Chondrocyte (in vitro differentiated cells): Measurements from ENCODE around the gene BIN1. TPM values are rescaled to one million over a fixed set of nuclear protein-coding genes. Genes with fewer than 3 reads are reported as not detected.

ENCODE experiments used
- DNase-seq: peaks from one replicate; pipeline ENCODE4 v3.0.0; 2021; ENCODE audit warnings: mixed read lengths, low spot score
- H3K27ac Mint-ChIP-seq: one replicate; pipeline ENCODE4 v1.8.0; 2021; ENCODE audit warnings: mild to moderate bottlenecking, moderate library complexity, mixed read lengths; ENCODE audit not compliant: unreplicated experiment
- H3K27me3 Mint-ChIP-seq: 2 replicates; pipeline ENCODE4 v1.8.0; 2021; ENCODE audit warnings: low read depth, mixed read lengths
- H3K36me3 Mint-ChIP-seq: 2 replicates; pipeline ENCODE4 v1.8.0; 2021; ENCODE audit warnings: low read depth, mixed read lengths
- H3K4me1 Mint-ChIP-seq: 2 replicates; pipeline ENCODE4 v1.8.0; 2021; ENCODE audit warnings: low read depth, mild to moderate bottlenecking, mixed read lengths
- H3K4me3 Mint-ChIP-seq: one replicate; pipeline ENCODE4 v1.8.0; 2021; ENCODE audit warnings: mild to moderate bottlenecking, moderate library complexity, mixed read lengths; ENCODE audit not compliant: unreplicated experiment
- H3K9me3 Mint-ChIP-seq: 2 replicates; pipeline ENCODE4 v1.8.0; 2021; ENCODE audit warnings: low read depth, mixed read lengths
- CTCF ChIP-seq: fragments of 200-600 bp; sonication (generic); IDR thresholded peaks from 2 replicates; pipeline ENCODE4 v1.5.0; 2021; ENCODE audit warnings: antibody characterized with exemption, mild to moderate bottlenecking, moderate library complexity
- total RNA-seq: library from RNA; stranded (reverse); gene quantifications from 3 replicates; pipeline ENCODE4 v1.2.1, GENCODE V29; 2021

BIN1 gene
- total RNA-seq, 1 donor from 2014 or later: 64.0 TPM

- Mint-ChIP-seq H3K27ac (no peak overlapping the region), H3K4me3 (no peak overlapping the region), H3K27me3 (no peaks in the 10 kb centered on the region), H3K4me1 (no peaks in the 10 kb centered on the region), H3K9me3 (no peaks in the 10 kb centered on the region), H3K36me3 (no peaks in the 10 kb centered on the region)
- no peak for DNase-seq
- TF ChIP-seq CTCF: peak; percentile 57
These were observed 23.5 kb upstream of the BIN1 start for GRCh38 chr2:127130421-127130820.

GRCh38 chr2:127129937-127130336 lies 23.0 kb upstream of the BIN1 start:
- no peak for DNase-seq
- no peak overlapping the region for H3K4me3 Mint-ChIP-seq
- H3K27ac Mint-ChIP-seq: no peak overlapping the region
- no peaks in the 10 kb centered on the region for H3K9me3 Mint-ChIP-seq
- H3K36me3 Mint-ChIP-seq: no peaks in the 10 kb centered on the region
- no peaks in the 10 kb centered on the region for H3K27me3 Mint-ChIP-seq
- H3K4me1 Mint-ChIP-seq: no peaks in the 10 kb centered on the region
- no peak for TF ChIP-seq CTCF

GRCh38 chr2:127128445-127128904 lies 21.5 kb upstream of the BIN1 start:
- no peaks in the 10 kb centered on the region for H3K36me3 Mint-ChIP-seq
- no peak overlapping the region for H3K4me3 Mint-ChIP-seq
- H3K4me1 Mint-ChIP-seq: no peaks in the 10 kb centered on the region

GRCh38 chr2:127125821-127126220 lies 18.9 kb upstream of the BIN1 start:
- H3K4me1 Mint-ChIP-seq: no peaks in the 10 kb centered on the region
- no peak for DNase-seq
- H3K4me3 Mint-ChIP-seq: no peak overlapping the region
- H3K27me3 Mint-ChIP-seq: no peaks in the 10 kb centered on the region
- no peak for TF ChIP-seq CTCF
- no peaks in the 10 kb centered on the region for H3K9me3 Mint-ChIP-seq
- H3K27ac Mint-ChIP-seq: no peak overlapping the region
- no peaks in the 10 kb centered on the region for H3K36me3 Mint-ChIP-seq

More at GRCh38 chr2:127128445-127128904, 21.5 kb upstream of the BIN1 start:
- DNase-seq: no peak
- TF ChIP-seq CTCF: no peak
- H3K9me3 Mint-ChIP-seq: no peaks in the 10 kb centered on the region
- H3K27ac Mint-ChIP-seq: no peak overlapping the region
- no peaks in the 10 kb centered on the region for H3K27me3 Mint-ChIP-seq

GRCh38 chr2:127124426-127124825 lies 17.5 kb upstream of the BIN1 start:
- no peaks in the 10 kb centered on the region for H3K9me3 Mint-ChIP-seq
- TF ChIP-seq CTCF: no peak
- no peak overlapping the region for H3K4me3 Mint-ChIP-seq
- DNase-seq: no peak
- no peak overlapping the region for H3K27ac Mint-ChIP-seq
- no peaks in the 10 kb centered on the region for H3K27me3 Mint-ChIP-seq
- no peaks in the 10 kb centered on the region for H3K36me3 Mint-ChIP-seq
- H3K4me1 Mint-ChIP-seq: no peaks in the 10 kb centered on the region
